Measurements from ENCODE around the gene SLC1A2. TPM values are rescaled to one million over a fixed set of nuclear protein-coding genes. Genes with fewer than 3 reads are reported as not detected.

Gene SLC1A2
- total RNA-seq, 2 experiments from 2014 or later, result not detected

DNA sequence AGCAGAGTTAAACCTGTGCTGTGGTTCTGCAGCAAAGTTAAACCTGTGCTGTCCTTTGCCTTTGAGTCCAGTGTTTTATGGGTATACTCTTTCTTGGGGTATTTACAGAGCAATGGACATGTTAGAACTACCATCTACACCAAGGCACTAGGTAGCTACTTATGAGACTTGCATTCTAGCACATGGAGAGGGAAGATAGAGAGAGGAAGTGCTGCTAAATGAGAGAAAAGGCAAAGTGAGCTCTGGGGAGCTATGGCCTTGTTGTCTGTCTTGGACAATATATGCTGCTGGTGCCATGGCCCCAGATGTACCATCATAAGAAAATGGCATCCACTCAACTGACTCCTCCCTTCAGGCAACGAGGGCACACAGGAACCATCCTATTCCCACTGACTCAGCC is 91.5 kb downstream of the SLC1A2 start:
- H3K27ac ChIP-seq (ENCODE audit: low read depth, low read length, poor library complexity, severe bottlenecking), result no peak overlapping the region

DNA sequence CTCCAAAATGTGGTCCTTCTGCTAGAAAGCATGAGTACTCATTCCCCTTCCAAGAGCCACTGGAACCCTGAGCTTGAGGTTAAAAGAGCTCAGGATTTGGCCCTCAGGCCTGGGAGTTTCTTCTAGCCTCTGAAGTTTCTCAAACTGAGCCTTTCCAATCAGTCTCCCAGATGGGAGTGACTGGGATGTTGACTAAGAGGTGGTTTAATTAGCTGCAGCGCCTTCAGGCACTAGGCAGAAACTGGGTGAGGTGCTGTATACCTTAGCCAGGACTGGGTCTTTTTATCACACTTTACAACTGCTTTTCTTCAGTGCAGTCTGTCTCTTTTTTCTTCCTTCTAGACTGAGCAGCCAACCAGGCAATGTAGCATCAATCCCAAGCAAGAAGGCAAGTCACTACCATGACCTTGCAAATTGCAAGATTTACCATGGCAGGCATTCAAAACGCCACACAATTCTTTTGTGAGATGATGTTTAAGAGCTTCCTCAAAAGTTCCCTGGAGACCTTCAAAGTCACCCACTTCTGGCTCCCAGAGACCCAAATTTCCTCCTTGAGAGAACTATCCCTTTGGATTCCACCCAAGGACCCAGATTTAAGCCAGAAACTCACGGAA is 93.0 kb downstream of the SLC1A2 start:
- no peaks in the 10 kb centered on the region for H3K9me3 ChIP-seq (ENCODE audit: low read length)
- no peaks in the 10 kb centered on the region for H3K9me2 ChIP-seq (ENCODE audit: insufficient read depth, low read length)
- H3K79me2 ChIP-seq (ENCODE audit: insufficient read depth, low read depth, low read length), result no peaks in the 10 kb centered on the region
- TF ChIP-seq, protein P1, sequence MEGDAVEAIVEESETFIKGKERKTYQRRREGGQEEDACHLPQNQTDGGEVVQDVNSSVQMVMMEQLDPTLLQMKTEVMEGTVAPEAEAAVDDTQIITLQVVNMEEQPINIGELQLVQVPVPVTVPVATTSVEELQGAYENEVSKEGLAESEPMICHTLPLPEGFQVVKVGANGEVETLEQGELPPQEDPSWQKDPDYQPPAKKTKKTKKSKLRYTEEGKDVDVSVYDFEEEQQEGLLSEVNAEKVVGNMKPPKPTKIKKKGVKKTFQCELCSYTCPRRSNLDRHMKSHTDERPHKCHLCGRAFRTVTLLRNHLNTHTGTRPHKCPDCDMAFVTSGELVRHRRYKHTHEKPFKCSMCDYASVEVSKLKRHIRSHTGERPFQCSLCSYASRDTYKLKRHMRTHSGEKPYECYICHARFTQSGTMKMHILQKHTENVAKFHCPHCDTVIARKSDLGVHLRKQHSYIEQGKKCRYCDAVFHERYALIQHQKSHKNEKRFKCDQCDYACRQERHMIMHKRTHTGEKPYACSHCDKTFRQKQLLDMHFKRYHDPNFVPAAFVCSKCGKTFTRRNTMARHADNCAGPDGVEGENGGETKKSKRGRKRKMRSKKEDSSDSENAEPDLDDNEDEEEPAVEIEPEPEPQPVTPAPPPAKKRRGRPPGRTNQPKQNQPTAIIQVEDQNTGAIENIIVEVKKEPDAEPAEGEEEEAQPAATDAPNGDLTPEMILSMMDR (conservative IDR thresholded peaks at IDR 0.05; ENCODE audit: low read length), result no peak
- TF ChIP-seq EZH2phosphoT487 (IDR thresholded peaks at IDR 0.05; ENCODE audit: borderline replicate concordance, low read depth, low read length), result no peak
- ChIA-PET CTCF (ENCODE audit: unreplicated experiment) (no interaction called here), POLR2A (interaction anchor here (0.7 to 0.8 kb wide), 2 partner anchors 13 to 488 kb away, joined by 3 to 4 read pairs; no protein-coding TSS in a partner anchor)
- BruUV-seq (replicated peaks), result no TSS peak
- DNase-seq (ENCODE audit: low spot score), result no peak
- H2AFZ ChIP-seq (ENCODE audit: low read length), result no peak overlapping the region
- no peak overlapping the region for H3K27ac ChIP-seq (ENCODE audit: low read depth, low read length, poor library complexity, severe bottlenecking)
- H4K20me1 ChIP-seq (ENCODE audit: insufficient read depth, low read length), result no peaks in the 10 kb centered on the region
- H3K4me2 ChIP-seq (ENCODE audit: low read length), result no peak overlapping the region
- intact Hi-C loops (cut with micrococcal nuclease; ENCODE audit: unreplicated experiment), result no loop called here
- H3K4me3 ChIP-seq (ENCODE audit: low read depth, low read length, poor library complexity, severe bottlenecking), result no peak overlapping the region
- H3K36me3 ChIP-seq (ENCODE audit: insufficient read depth, low read length), result no peaks in the 10 kb centered on the region
- no peaks in the 10 kb centered on the region for H3K4me1 ChIP-seq (ENCODE audit: insufficient read depth, low read length, poor library complexity, severe bottlenecking)

More for the DNA sequence above, 91.5 kb downstream of the SLC1A2 start:
- Histone ChIP-seq H4K20me1 (ENCODE audit: insufficient read depth, low read length) (no peaks in the 10 kb centered on the region), H3K4me2 (ENCODE audit: low read length) (no peak overlapping the region), H3K79me2 (ENCODE audit: insufficient read depth, low read depth, low read length) (no peaks in the 10 kb centered on the region), H3K9me2 (ENCODE audit: insufficient read depth, low read length) (no peaks in the 10 kb centered on the region), H3K36me3 (ENCODE audit: insufficient read depth, low read length) (no peaks in the 10 kb centered on the region), H3K4me1 (ENCODE audit: insufficient read depth, low read length, poor library complexity, severe bottlenecking) (no peaks in the 10 kb centered on the region), H3K9me3 (ENCODE audit: low read length) (no peaks in the 10 kb centered on the region), H3K4me3 (ENCODE audit: low read depth, low read length, poor library complexity, severe bottlenecking) (no peak overlapping the region), H2AFZ (ENCODE audit: low read length) (no peak overlapping the region)
- no peak for TF ChIP-seq EZH2phosphoT487 (IDR thresholded peaks at IDR 0.05; ENCODE audit: borderline replicate concordance, low read depth, low read length)
- TF ChIP-seq, protein P1 (conservative IDR thresholded peaks at IDR 0.05; ENCODE audit: low read length), result no peak
- DNase-seq (ENCODE audit: low spot score), result no peak
- intact Hi-C loops (cut with micrococcal nuclease; ENCODE audit: unreplicated experiment), result no loop called here
- no TSS peak for BruUV-seq (replicated peaks)
- POLR2A ChIA-PET, result interaction anchor here (0.6 to 0.9 kb wide), 3 partner anchors 16 to 297 kb away, joined by 3 to 5 read pairs (median 3); no protein-coding TSS in a partner anchor
- CTCF ChIA-PET (ENCODE audit: unreplicated experiment), result no interaction called here

DNA sequence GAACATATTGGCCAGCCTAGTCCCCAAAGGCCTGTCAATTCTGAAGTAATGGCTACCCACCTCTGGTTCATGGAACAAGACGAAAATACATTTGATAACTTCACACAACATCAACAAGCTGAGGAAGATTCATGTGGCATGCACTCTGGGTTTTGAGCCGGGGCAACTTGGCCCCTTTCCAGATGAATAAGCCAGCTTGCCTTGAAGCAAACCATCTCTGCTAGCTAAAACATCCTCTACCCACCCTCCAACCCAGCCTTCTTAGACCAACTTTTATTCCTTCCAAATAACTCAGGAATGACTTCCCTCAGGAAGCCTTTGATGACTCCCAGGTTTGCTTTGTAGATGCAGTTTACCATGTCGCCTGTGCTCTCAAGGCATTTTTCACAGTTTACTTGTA is 94.4 kb downstream of the SLC1A2 start:
- CTCF ChIA-PET (ENCODE audit: unreplicated experiment), result no interaction called here

More for the DNA sequence above, 94.4 kb downstream of the SLC1A2 start:
- Histone ChIP-seq H3K9me3 (ENCODE audit: low read length) (no peaks in the 10 kb centered on the region), H3K27ac (ENCODE audit: low read depth, low read length, poor library complexity, severe bottlenecking) (no peak overlapping the region), H3K9me2 (ENCODE audit: insufficient read depth, low read length) (no peaks in the 10 kb centered on the region), H3K4me3 (ENCODE audit: low read depth, low read length, poor library complexity, severe bottlenecking) (no peak overlapping the region), H4K20me1 (ENCODE audit: insufficient read depth, low read length) (no peaks in the 10 kb centered on the region), H2AFZ (ENCODE audit: low read length) (no peak overlapping the region), H3K4me1 (ENCODE audit: insufficient read depth, low read length, poor library complexity, severe bottlenecking) (no peaks in the 10 kb centered on the region), H3K4me2 (ENCODE audit: low read length) (no peak overlapping the region), H3K36me3 (ENCODE audit: insufficient read depth, low read length) (no peaks in the 10 kb centered on the region), H3K79me2 (ENCODE audit: insufficient read depth, low read depth, low read length) (no peaks in the 10 kb centered on the region)
- intact Hi-C loops (cut with micrococcal nuclease; ENCODE audit: unreplicated experiment), result no loop called here
- no TSS peak for BruUV-seq (replicated peaks)
- POLR2A ChIA-PET, result no interaction called here
- no peak for DNase-seq (ENCODE audit: low spot score)
- TF ChIP-seq, protein P1 (conservative IDR thresholded peaks at IDR 0.05; ENCODE audit: low read length), result no peak
- no peak for TF ChIP-seq EZH2phosphoT487 (IDR thresholded peaks at IDR 0.05; ENCODE audit: borderline replicate concordance, low read depth, low read length)
